Stimulated activated naive CD4-positive, alpha-beta T cell treated with Interleukin-2 at 50 U/mL for 16 hours (primary cell): ENCODE data around the gene IL17RB.

Experiments
- DNase-seq: peaks from one replicate; lab custom pipeline; 2025; lab: John Stamatoyannopoulos, UW

IL17RB gene

GRCh38 chr3:53860196-53860595 is 13.8 kb downstream of the IL17RB start:
- no peak for DNase-seq

- DNase-seq: no peak
Observed at GRCh38 chr3:53862241-53862640, 15.9 kb downstream of the IL17RB start.

- DNase-seq: no peak
Observed at GRCh38 chr3:53863145-53863544, 16.8 kb downstream of the IL17RB start.

- DNase-seq: no peak
Observed at GRCh38 chr3:53865732-53866499, 19.5 kb downstream of the IL17RB start.

- DNase-seq: no peak
Observed at GRCh38 chr3:53880396-53881345, 34.3 kb downstream of the IL17RB start.

- DNase-seq: peak; percentile 83
Observed at GRCh38 chr3:53881691-53882593, 35.6 kb downstream of the IL17RB start, which contains the start of gene ACTR8. TSS of gene ACTR8 (minus strand) at chr3:53882152. CDS start at chr3:53882101, 51 bp downstream.

GRCh38 chr3:53883008-53883407 is 36.6 kb downstream of the IL17RB start:
- no peak for DNase-seq

- DNase-seq: no peak
Observed at GRCh38 chr3:53884623-53885022, 38.3 kb downstream of the IL17RB start.

- no peak for DNase-seq
Observed at GRCh38 chr3:53885239-53885638, 38.9 kb downstream of the IL17RB start.

- DNase-seq: no peak
Observed at GRCh38 chr3:53887446-53887845, 41.1 kb downstream of the IL17RB start.

- no peak for DNase-seq
Observed at GRCh38 chr3:53888232-53888631, 41.9 kb downstream of the IL17RB start.

- DNase-seq: peak; percentile 6
Observed at GRCh38 chr3:53890726-53891475, 44.5 kb downstream of the IL17RB start.

- peak; percentile 98 for DNase-seq
Observed at GRCh38 chr3:53891497-53892285, 45.3 kb downstream of the IL17RB start, which contains the start of gene SELENOK. TSS of gene SELENOK (minus strand) at chr3:53891859.

- no peak for DNase-seq
Observed at GRCh38 chr3:53892286-53892637, 45.9 kb downstream of the IL17RB start.

GRCh38 chr3:53899750-53900149 is 53.4 kb downstream of the IL17RB start:
- no peak for DNase-seq

GRCh38 chr3:53900666-53901331 is 54.4 kb downstream of the IL17RB start:
- no peak for DNase-seq

GRCh38 chr3:53902067-53902466 is 55.7 kb downstream of the IL17RB start:
- DNase-seq: no peak

GRCh38 chr3:53902711-53903110 is 56.3 kb downstream of the IL17RB start:
- DNase-seq: no peak

- no peak for DNase-seq
Observed at GRCh38 chr3:53913401-53913800, 67.0 kb downstream of the IL17RB start.
